NCI-H128 (cell line): Measurements from ENCODE around the gene AAGAB.
"Not testable (repeated sequence)": the region's sequence is repeated elsewhere in the genome, so short reads cannot be mapped to it uniquely, and the experiment has no call there.

ENCODE experiments used
- DNase-seq: peaks from one replicate; lab custom pipeline; 2025; ENCODE audit not compliant: unreplicated experiment; lab: John Stamatoyannopoulos, UW

AAGAB gene

GRCh38 chr15:67253549-67254237, 768 bp downstream of the AAGAB start:
- no peak for DNase-seq

- DNase-seq = no peak
These were observed 1.4 kb downstream of the AAGAB start for GRCh38 chr15:67253101-67253500.

GRCh38 chr15:67251318-67251717, 3.1 kb downstream of the AAGAB start:
- no peak for DNase-seq

DNA sequence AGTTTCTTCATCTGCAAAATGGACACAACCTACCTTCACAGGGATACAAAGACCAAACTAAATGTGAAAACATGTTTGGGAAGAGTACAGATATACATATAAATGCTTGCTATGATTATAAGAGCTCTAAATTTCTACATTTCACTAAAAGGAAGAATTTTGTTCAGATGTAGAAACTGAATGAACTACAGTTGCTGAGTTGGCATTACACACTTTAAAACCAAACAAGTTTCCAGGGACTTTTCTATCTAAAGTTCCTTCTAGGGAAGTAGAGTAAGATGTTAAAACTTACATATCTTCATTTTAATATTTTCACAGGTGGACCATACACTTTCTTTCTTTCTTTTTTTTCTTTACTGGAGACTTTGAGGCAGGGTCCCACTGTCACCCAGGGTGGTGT, 4.6 kb downstream of the AAGAB start:
- DNase-seq = no peak

DNA sequence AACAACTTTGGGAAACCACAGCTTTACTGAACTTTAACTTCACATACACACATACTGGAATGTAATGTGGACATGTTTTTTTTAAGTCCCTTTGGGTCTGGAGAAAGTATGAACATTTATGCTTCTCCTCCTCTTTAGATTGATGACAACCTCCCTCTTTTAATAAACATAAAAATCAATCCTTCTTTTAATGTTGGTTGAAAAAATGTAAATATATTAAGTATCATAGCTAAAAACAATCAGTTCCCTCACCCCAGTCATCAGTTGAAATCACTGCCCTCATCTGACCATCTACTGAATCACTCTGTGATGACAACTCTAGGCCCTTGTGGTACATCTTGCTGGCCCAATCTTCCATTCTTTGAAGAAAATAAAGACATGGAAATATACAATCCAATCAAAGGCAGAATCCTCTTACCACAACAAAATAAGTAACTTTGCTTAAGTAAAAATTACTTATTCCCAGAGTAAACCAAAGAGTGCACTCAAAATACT, 6.4 kb downstream of the AAGAB start:
- DNase-seq = no peak

GRCh38 chr15:67246606-67247005, 7.9 kb downstream of the AAGAB start:
- DNase-seq = not testable (repeated sequence)

- no peak for DNase-seq
These were observed 9.4 kb downstream of the AAGAB start for GRCh38 chr15:67244971-67245478.

DNA sequence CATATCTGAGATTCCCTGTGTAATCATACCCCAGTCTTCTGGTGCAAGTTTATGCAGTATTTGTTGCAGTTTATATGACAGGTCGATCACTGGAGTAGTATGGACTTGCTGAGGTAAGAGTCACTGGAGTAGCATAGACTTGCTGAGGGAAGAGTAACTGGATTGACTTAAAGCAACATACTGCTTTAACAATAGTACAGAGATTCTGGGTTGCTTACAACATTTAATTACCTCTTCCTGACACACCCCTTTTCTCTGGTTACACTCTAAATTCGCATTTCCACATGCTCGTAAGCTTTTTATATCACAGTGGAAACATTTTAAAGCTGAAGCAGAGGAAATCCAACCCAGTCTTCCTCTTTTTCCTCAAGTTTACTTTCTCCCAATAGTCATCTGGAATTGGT, 11.8 kb downstream of the AAGAB start:
- DNase-seq = no peak

- DNase-seq = no peak
These were observed 13.2 kb downstream of the AAGAB start for GRCh38 chr15:67241132-67241855.

GRCh38 chr15:67240235-67241131, 14.0 kb downstream of the AAGAB start:
- no peak for DNase-seq

- DNase-seq = no peak
These were observed 21.9 kb downstream of the AAGAB start for GRCh38 chr15:67232591-67232990.

GRCh38 chr15:67230504-67230903, 24.0 kb downstream of the AAGAB start:
- DNase-seq = no peak

DNA sequence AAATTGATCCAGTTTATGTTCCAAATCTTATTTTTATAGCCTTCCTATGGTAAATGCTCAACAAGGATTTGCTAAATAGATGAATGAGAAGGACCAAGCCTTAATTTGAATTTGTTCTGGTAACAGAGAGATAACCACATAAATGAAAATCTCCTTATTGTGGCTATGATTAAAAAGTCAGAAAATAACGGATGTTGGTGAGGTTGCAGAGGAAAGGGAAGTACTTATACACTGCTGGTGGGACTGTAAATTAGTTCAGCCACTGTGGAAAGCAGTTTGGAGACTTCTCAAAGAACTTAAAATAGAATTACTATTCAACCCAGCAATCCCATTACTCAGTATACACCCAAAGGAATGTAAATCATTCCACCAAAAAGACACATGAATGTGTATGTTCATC, 26.2 kb downstream of the AAGAB start:
- no peak for DNase-seq

DNA sequence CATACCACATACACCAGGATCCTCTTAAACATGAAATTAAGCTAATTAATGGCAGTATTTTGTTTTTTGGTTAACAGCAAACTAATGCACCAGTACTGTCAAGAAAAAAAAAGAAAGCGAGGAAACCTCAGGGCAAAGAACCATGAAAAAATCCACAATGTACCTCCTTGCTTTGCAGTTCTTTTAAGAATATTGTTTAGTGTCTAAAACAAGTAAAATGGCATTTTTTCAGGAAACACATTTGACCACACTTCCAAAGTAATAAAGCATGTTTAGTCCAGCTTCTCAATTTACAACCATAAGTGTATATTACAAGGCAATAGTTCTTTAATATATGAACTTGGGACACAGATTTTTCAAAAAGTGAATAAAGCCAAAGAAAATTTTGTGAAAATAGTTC, 26.6 kb downstream of the AAGAB start:
- DNase-seq = no peak

- DNase-seq = no peak
These were observed 27.0 kb downstream of the AAGAB start for GRCh38 chr15:67227431-67227830.

DNA sequence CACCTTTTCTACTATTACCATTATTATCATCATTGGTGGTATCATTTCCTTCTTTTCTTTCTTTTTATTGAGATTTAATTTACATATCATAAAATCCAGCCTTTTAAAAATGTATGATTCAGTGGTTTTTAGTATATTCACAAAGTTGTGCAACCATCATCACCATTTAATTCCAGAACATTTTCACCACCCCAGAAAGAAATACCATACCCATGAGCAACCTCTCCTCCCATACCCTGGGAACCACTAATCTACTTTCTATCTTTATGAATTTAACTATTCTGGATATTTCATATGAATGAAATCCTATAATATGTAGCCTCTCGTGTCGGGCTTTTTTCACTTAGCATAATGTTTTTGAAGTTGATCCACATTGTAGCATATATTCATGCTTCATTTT, 29.1 kb downstream of the AAGAB start:
- DNase-seq = no peak

- DNase-seq = no peak
These were observed 29.6 kb downstream of the AAGAB start for GRCh38 chr15:67224889-67225288.

- DNase-seq = no peak
These were observed 35.2 kb downstream of the AAGAB start for GRCh38 chr15:67219288-67219687.

- DNase-seq = no peak
These were observed 36.0 kb downstream of the AAGAB start for GRCh38 chr15:67218428-67218827.

GRCh38 chr15:67216859-67217258, 37.6 kb downstream of the AAGAB start:
- no peak for DNase-seq

DNA sequence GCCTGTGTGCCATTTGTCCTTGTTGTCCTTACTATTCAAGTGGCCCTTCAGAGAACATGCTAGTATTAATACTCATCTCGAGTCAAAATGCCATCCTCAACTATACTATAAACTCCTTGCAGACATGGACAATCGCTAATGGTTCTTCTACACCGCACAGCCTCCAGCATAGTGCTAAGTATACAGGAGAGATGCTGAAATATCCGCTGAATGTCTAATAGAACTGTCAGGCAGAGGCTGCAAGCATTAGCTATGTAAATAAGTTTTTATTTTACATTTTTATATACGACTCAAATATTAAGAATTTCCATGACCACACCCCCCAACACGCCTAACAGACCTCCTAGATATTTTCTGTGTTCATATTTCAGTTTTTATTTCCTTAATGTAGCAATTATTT, 39.4 kb downstream of the AAGAB start:
- no peak for DNase-seq
